Cardiac muscle cell (in vitro differentiated cells and primary cell): ENCODE data around the gene KHDRBS2. TPM values are rescaled to one million over a fixed set of nuclear protein-coding genes. Genes with fewer than 3 reads are reported as not detected.

Experiments used
- DNase-seq, 2 donors: peaks; one replicate each; pipeline versions ENCODE4 v3.0.0 to v3.0.0-alpha.2; 2010 to 2017; ENCODE audit warnings: low read depth in 1 of 2, low spot score in 1 of 2
- H3K27ac ChIP-seq: fragments of 200-600 bp; sonication (generic); 2 replicates; pipeline ENCODE4 v1.5.1; 2016
- H3K27me3 ChIP-seq: fragments of 200-600 bp; sonication (generic); 2 replicates; pipeline ENCODE4 v1.6.0; 2016; ENCODE audit warnings: control low read depth
- H3K36me3 ChIP-seq: fragments of 200-600 bp; sonication (generic); 2 replicates; pipeline ENCODE4 v1.5.1; 2016; ENCODE audit warnings: control low read depth
- H3K4me1 ChIP-seq: fragments of 200-600 bp; sonication (generic); 2 replicates; pipeline ENCODE4 v1.8.1; 2017; ENCODE audit warnings: low read depth, mild to moderate bottlenecking, mixed run types
- H3K4me3 ChIP-seq: fragments of 200-600 bp; sonication (generic); 2 replicates; pipeline ENCODE4 v1.5.1; 2016; ENCODE audit warnings: mild to moderate bottlenecking
- H3K9me3 ChIP-seq: fragments of 200-600 bp; sonication (generic); 2 replicates; pipeline ENCODE4 v1.5.1; 2017; ENCODE audit warnings: low read depth, mild to moderate bottlenecking, control low read depth
- CTCF ChIP-seq: IDR thresholded peaks from 2 replicates; pipeline ENCODE4 v1.5.1; 2012; ENCODE audit warnings: low read depth, mild to moderate bottlenecking, low read length
- polyA plus RNA-seq: library from polyadenylated mRNA; unstranded; fragments of >200 nt; fragmentation: Nextera tagmentation; extraction: Ambion mirVana; gene quantifications from 2 replicates; pipeline ENCODE4 v1.2.1, GENCODE V29; 2016
- total RNA-seq: library from RNA; depleted of rRNA; stranded (reverse); fragments of >200 nt; gene quantifications from 2 replicates; pipeline ENCODE4 v1.2.3, GENCODE V29; 2016

The KHDRBS2 gene
- total and polyA plus RNA-seq, 2 experiments from 2014 or later: 3.7 to 5.6 TPM

- no peaks in the 10 kb centered on the region for H3K36me3 ChIP-seq
- H3K4me3 ChIP-seq: no peak overlapping the region
- H3K9me3 ChIP-seq: no peaks in the 10 kb centered on the region
- H3K4me1 ChIP-seq: no peaks in the 10 kb centered on the region
- H3K27ac ChIP-seq: no peak overlapping the region
- H3K27me3 ChIP-seq: no peaks in the 10 kb centered on the region
- DNase-seq: no peak
- no peak for TF ChIP-seq CTCF
Measured at GRCh38 chr6:61869632-61870400, 416.2 kb downstream of the KHDRBS2 start.

- Histone ChIP-seq H3K27me3 (no peaks in the 10 kb centered on the region), H3K4me1 (no peaks in the 10 kb centered on the region), H3K9me3 (no peaks in the 10 kb centered on the region), H3K27ac (no peak overlapping the region), H3K36me3 (no peaks in the 10 kb centered on the region), H3K4me3 (no peak overlapping the region)
- no peak for DNase-seq
- no peak for TF ChIP-seq CTCF
Measured at GRCh38 chr6:61868507-61869080, 417.4 kb downstream of the KHDRBS2 start.

GRCh38 chr6:61867635-61868034, 418.4 kb downstream of the KHDRBS2 start:
- no peaks in the 10 kb centered on the region for H3K36me3 ChIP-seq
- no peaks in the 10 kb centered on the region for H3K9me3 ChIP-seq
- no peak for DNase-seq
- no peaks in the 10 kb centered on the region for H3K27me3 ChIP-seq
- no peak overlapping the region for H3K27ac ChIP-seq
- H3K4me1 ChIP-seq: no peaks in the 10 kb centered on the region
- TF ChIP-seq CTCF: no peak
- H3K4me3 ChIP-seq: no peak overlapping the region

GRCh38 chr6:61857541-61857940, 428.5 kb downstream of the KHDRBS2 start:
- no peak for TF ChIP-seq CTCF
- no peaks in the 10 kb centered on the region for H3K36me3 ChIP-seq
- no peak overlapping the region for H3K27ac ChIP-seq
- H3K4me1 ChIP-seq: no peaks in the 10 kb centered on the region
- no peaks in the 10 kb centered on the region for H3K9me3 ChIP-seq
- no peaks in the 10 kb centered on the region for H3K27me3 ChIP-seq
- no peak overlapping the region for H3K4me3 ChIP-seq
- DNase-seq: no peak

GRCh38 chr6:61841958-61842357, 444.1 kb downstream of the KHDRBS2 start:
- Histone ChIP-seq H3K27me3 (no peaks in the 10 kb centered on the region), H3K4me1 (no peaks in the 10 kb centered on the region), H3K4me3 (no peak overlapping the region), H3K9me3 (no peaks in the 10 kb centered on the region), H3K27ac (no peak overlapping the region), H3K36me3 (no peaks in the 10 kb centered on the region)
- TF ChIP-seq CTCF: no peak
- no peak for DNase-seq
